ENCODE measurements around the gene MRPL2.

Gene MRPL2

GRCh38 chr6:43059168-43060033, at the start of gene MRPL2, which contains the start of gene KLC4:
Gene MRPL2, minus strand, starts transcription at chr6:43059434. Its CDS starts 53 bp downstream, at chr6:43059381.
Gene KLC4, plus strand, starts transcription at chr6:43059631. Its CDS starts 1,705 bp downstream, at chr6:43061336.
- FAIRE-seq (peak; percentile 50), DNase-seq (ENCODE audit: insufficient read length, low spot score) (peak; percentile 98)
- peak; percentile 86 for TF ChIP-seq POLR2A (IDR thresholded peaks at IDR 0.05; ENCODE audit: low read depth, low read length)

DNA sequence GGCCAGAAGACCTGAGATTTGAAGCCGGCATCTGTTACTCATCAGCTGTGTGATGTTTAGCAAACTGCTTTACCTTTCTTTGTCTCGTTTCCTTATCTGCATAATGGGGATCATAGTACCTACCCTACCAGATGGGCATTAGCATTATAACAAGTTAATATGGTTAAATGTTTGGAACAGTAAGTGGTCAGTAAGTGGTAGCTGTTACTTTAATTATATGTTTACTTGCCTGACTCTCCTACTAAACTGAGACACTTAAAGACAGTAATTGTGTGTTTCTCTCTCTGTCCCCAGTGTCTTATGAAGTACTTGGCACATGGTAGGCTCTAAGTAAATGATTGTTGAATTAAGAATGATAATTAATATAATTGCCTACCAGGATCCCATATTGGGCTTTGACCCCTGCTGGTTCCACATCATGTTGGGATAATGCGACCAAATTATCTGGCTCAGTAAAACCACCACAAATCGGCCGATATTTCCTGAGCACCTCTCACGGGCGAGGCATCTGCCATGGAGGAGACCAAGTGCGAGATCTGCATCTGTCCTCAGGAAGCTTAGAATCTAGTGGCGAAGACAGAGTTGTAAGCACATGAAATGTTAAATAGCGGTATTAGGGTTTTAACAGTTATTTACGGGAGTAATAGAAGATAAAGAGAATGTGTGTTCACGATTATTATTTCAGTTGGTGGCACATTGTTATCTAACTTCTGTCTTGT, 48.3 kb upstream of the MRPL2 start:
- DNase-seq (ENCODE audit: insufficient read length, low spot score) (no peak), FAIRE-seq (no peak)
- TF ChIP-seq POLR2A (IDR thresholded peaks at IDR 0.05; ENCODE audit: low read depth, low read length), result no peak

GRCh38 chr6:43105538-43106222, 46.4 kb upstream of the MRPL2 start:
- FAIRE-seq, result no peak

DNA sequence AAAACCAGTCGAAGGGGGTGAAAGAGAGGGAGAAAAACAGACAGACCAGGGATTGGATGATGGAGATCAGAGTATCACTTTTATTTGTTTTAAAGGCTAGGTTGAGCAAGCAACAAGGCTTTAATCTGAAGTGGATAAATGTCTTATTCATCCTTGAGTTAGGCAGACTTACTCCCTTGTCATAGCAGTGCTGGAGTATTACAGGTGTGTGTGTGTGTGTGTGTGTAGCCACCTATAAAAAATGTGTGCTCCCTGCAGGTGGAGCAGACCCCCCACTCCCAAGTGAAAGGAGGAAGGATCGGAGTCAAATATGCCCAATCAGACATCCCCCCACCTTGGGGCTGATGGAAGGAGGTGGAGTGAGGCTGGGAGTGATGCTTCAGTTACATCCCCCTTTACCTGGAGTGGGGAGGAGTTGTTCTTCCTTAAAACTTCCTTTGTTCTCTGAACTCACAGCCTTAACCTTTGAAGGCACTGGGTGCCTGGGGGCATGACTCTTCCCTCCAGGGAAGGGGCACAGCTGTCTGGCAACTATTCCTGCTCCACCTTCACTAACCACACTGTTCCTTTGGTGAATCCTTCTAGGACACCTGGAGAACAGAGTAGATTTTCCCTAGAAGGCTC, 44.1 kb upstream of the MRPL2 start:
- TF ChIP-seq POLR2A (IDR thresholded peaks at IDR 0.05; ENCODE audit: low read depth, low read length), result no peak
- FAIRE-seq (no peak), DNase-seq (ENCODE audit: insufficient read length, low spot score) (no peak)

More at GRCh38 chr6:43105538-43106222, 46.4 kb upstream of the MRPL2 start:
- no peak for TF ChIP-seq POLR2A (IDR thresholded peaks at IDR 0.05; ENCODE audit: low read depth, low read length)
- no peak for DNase-seq (ENCODE audit: insufficient read length, low spot score)

- no peak for FAIRE-seq
- no peak for DNase-seq (ENCODE audit: insufficient read length, low spot score)
- no peak for TF ChIP-seq POLR2A (IDR thresholded peaks at IDR 0.05; ENCODE audit: low read depth, low read length)
These were observed 42.3 kb upstream of the MRPL2 start for GRCh38 chr6:43101497-43101896.

- DNase-seq (ENCODE audit: insufficient read length, low spot score) (no peak), FAIRE-seq (no peak)
These were observed 38.3 kb upstream of the MRPL2 start for GRCh38 chr6:43097502-43097901.

DNA sequence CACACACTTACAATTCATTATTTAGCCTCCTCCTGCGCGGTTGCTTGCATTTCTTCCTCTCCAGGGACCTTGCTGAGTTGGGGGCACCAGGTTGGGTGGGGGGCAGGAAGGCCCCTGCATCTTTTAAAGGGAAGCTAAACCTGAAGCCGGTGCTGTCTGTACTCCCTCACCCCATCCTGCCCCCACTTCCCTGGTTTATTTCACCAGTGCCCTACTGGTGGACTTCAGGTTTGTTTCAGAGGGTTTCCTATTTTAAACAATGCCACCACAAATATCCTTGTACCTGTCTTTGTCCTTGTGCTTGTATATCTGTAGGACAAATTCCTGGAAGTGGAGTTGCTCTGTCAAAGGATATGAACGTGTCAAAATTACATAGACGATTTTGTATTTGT, 37.9 kb upstream of the MRPL2 start:
- DNase-seq (ENCODE audit: insufficient read length, low spot score) (no peak), FAIRE-seq (no peak)

More at GRCh38 chr6:43097502-43097901, 38.3 kb upstream of the MRPL2 start:
- TF ChIP-seq POLR2A (IDR thresholded peaks at IDR 0.05; ENCODE audit: low read depth, low read length), result no peak

DNA sequence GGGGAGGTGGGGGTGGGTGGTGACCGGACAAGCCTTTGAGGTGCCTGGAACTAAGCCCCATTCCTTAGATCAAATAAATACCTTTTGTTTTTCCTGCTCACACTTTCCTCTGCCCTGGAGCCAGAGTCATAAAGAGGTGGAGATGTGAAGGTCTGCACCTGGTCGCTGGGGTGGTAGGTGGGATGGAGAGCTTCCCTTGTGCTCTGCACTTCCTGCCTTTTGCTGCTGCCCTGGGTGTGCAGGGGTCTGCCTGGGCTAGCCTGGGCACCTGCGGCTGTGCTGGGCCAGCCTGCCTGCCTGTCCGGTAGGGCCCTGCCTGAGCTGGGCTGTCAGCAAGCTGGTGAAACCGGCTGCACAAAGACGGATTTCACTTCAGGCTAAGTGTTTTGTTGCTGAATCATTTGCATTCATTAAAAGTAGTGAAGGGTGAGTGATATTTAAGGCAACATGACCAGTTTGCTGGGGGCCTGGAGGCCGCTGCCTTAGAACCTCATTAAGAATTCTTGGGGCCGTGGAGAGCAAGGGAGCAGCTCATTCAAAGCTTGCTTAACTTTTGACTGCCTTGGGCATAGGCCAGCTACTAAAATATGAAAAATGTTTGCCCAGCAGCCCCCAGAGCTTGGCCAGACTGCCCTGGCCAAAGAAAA, 37.3 kb upstream of the MRPL2 start:
- no peak for TF ChIP-seq POLR2A (IDR thresholded peaks at IDR 0.05; ENCODE audit: low read depth, low read length)
- peak; percentile 59 for DNase-seq (ENCODE audit: insufficient read length, low spot score)
- peak; percentile 61 for FAIRE-seq

More for the DNA sequence above, 37.9 kb upstream of the MRPL2 start:
- no peak for TF ChIP-seq POLR2A (IDR thresholded peaks at IDR 0.05; ENCODE audit: low read depth, low read length)

DNA sequence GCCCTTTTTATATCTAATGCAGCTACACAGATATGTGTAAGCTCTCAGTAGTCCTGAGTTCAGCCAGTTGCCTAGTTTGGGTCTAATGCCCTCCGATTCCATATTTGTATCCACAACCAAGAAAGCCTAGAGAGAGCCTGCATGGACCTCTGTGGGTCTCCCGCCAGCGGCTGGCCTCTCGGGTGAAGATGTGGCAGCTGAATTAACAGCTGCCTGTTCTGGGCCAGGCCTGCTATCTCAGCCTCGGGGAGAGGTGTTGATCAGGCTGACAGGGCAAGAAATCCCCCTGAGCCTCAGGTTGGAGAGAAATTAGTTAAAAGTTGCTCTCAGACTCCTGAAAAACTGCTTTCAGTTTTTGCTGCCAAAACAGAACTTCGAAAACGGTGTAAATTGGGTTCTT, 36.7 kb upstream of the MRPL2 start:
- no peak for TF ChIP-seq POLR2A (IDR thresholded peaks at IDR 0.05; ENCODE audit: low read depth, low read length)
- no peak for DNase-seq (ENCODE audit: insufficient read length, low spot score)
- no peak for FAIRE-seq

DNA sequence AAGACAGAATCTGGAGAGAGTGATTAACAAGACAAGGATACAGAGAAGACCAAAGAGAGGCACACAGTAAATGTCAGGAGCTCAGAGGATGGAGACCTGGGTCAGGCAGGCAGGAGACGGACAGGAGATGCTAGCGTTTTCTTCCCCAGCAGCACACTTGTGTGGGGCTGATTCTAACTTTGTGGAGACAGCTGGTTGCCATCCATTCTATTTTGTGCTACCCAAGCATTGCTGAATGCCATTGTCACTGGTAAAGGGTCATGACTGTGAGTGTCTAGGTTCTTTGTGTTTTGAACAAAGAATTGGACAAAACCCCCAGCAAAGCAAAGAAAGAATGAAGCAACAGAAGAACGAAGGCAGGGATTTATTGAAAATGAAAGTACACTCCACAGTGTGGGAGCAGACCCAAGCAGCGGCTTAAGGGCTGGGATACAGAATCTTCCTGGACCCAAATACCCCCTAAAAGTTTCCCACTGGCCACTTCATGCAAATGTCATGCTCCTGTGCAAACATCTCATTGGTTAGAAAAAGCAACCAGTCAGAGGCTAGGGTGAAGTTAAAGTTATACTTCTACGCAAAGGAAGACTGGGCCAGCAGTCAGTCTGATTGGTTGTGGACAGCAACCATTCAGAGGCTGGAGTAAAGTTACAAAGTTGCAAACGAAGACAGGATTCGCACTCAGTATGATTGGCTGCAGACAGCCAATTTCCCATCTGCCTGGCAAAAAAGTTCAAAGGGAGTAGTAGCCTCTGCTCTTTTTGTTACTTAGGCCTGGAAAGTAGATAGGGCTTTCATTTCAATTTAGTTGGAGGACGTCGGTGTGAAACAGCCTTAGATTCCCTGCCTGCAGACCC, 34.4 kb upstream of the MRPL2 start:
- FAIRE-seq (peak; percentile 77), DNase-seq (ENCODE audit: insufficient read length, low spot score) (peak; percentile 51)
- no peak for TF ChIP-seq POLR2A (IDR thresholded peaks at IDR 0.05; ENCODE audit: low read depth, low read length)

DNA sequence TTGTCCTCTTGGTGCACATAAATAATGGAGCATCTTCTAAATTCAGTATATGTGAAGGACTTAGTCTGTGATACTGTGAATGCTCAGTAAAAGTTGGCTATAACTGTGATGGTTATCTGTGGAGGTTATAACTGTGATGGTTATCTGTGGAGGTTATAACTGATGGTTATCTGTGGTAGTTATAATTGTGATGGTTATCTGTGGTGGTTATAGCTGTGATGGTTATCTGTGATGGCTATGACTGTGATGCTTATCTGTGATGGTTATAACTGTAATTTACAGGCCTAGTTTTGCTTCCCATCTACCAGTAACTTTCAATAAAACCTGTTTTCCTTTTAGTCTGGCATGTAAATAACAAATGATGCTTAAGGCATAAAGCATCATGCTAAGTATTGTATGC, 33.4 kb upstream of the MRPL2 start:
- DNase-seq (ENCODE audit: insufficient read length, low spot score) (no peak), FAIRE-seq (no peak)
- TF ChIP-seq POLR2A (IDR thresholded peaks at IDR 0.05; ENCODE audit: low read depth, low read length), result no peak

DNA sequence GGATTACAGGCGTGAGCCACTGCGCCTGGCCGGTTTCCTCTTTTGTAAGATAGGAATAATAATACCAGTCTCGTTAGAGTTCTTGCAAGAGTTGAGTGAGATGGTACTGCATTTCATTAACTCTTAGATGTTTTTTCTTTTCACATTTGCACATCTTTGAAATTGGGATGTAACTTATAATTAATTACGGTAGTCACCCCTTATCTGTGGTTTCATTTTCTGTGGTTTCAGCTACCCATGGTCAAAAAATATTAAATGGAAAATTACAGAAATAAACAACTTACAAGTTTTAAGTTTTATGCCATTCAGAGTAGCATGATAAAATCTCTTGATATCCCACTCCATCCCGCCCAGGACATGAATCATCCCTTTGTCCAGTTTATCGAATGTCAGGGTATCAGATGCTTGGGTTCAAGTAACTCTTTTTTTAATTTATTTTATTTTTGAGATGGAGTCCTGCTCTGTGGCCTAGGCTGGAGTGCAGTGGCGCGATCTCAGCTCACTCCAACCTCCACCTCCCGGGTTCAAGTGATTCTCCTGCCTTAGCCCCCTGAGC, 32.3 kb upstream of the MRPL2 start:
- FAIRE-seq (no peak), DNase-seq (ENCODE audit: insufficient read length, low spot score) (no peak)
- TF ChIP-seq POLR2A (IDR thresholded peaks at IDR 0.05; ENCODE audit: low read depth, low read length), result no peak
